ENCODE results near the gene KMT2C.

KMT2C gene

DNA sequence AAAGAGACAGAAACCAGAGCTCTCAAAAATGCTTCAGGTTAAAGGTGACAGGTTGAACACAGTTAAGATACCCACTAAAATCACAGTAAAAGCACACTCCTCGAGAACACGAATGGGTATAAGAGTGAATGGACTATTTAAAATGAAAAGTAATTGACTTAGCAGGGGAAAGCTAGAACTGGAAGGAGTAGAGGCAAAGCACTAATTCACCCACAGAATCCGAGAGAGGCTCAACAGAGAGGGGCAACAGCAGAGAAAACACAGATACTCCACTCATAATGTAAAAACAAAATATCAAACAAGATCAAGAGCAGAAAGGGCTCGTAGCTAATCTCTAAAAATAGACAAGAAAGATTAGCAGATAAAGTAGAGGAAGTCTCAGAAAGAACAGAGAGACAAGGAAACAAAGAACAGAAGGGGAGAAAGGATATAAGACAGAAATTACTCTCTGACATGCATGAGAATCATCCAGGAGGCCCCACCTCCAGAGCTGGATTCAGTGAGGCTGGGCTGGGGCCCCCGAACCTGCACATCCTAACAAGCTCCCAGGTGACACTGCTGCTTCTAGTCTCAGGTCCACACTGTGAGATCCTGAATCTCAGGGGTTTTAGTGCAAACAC lies 292.7 kb downstream of the KMT2C start:
- TF ChIP-seq GATA3 (IDR thresholded peaks at IDR 0.05; ENCODE audit: low read depth, low read length), result no peak
- TF ChIP-seq GATA2 (IDR thresholded peaks at IDR 0.05; ENCODE audit: low read depth, low read length), result no peak

GRCh38 chr7:152140560-152140959 lies 295.2 kb downstream of the KMT2C start:
- TF ChIP-seq GATA3 (IDR thresholded peaks at IDR 0.05; ENCODE audit: low read depth, low read length) (no peak), GATA2 (IDR thresholded peaks at IDR 0.05; ENCODE audit: low read depth, low read length) (no peak)

GRCh38 chr7:152140067-152140466 lies 295.7 kb downstream of the KMT2C start:
- TF ChIP-seq GATA2 (IDR thresholded peaks at IDR 0.05; ENCODE audit: low read depth, low read length) (no peak), GATA3 (IDR thresholded peaks at IDR 0.05; ENCODE audit: low read depth, low read length) (no peak)

- TF ChIP-seq GATA3 (IDR thresholded peaks at IDR 0.05; ENCODE audit: low read depth, low read length) (no peak), GATA2 (IDR thresholded peaks at IDR 0.05; ENCODE audit: low read depth, low read length) (no peak)
Measured at GRCh38 chr7:152137476-152138025, 298.3 kb downstream of the KMT2C start.

- TF ChIP-seq GATA3 (IDR thresholded peaks at IDR 0.05; ENCODE audit: low read depth, low read length) (no peak), GATA2 (IDR thresholded peaks at IDR 0.05; ENCODE audit: low read depth, low read length) (no peak)
Measured at GRCh38 chr7:152136686-152137085, 299.1 kb downstream of the KMT2C start.

DNA sequence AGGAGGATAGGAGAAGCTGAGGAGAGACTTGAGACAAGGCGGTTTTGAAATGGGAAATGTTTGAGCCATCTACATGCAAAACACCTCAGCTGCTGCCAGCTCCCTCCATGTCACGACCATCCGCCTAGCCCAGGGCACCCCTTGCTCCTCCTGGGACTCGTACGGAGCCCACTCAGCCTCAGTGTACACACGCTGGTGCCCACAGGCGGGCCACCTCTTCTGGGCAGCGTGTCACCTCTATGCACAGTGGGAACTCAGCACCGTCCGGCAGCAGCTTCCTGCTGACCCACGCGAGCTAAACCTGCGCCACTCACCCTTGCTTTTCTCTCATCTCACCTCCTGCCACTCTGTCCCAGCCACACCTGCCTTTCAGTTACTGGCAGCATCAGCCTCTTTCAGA lies 302.0 kb downstream of the KMT2C start:
- TF ChIP-seq GATA3 (IDR thresholded peaks at IDR 0.05; ENCODE audit: low read depth, low read length), result no peak

DNA sequence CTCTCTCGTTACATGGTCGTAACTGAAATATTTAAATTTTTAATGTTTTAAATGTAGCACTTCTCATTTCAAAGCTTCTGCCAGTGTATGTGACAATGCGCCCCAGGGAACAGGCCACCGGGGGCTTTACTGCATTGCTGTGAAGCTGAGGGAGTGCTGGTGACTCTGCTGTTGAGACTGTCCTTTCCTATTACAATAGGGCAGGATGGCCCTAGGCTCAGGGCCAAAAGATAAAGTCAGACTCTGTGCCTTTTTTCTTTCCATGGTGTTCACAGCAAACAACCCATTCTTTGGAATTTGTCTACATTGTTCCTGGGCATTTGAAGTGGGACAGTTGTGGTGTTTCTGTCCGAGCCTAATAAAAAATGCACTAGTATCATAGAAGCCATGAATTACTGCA lies 303.0 kb downstream of the KMT2C start:
- TF ChIP-seq GATA3 (IDR thresholded peaks at IDR 0.05; ENCODE audit: low read depth, low read length) (no peak), GATA2 (IDR thresholded peaks at IDR 0.05; ENCODE audit: low read depth, low read length) (no peak)

- no peak for TF ChIP-seq GATA3 (IDR thresholded peaks at IDR 0.05; ENCODE audit: low read depth, low read length)
- TF ChIP-seq GATA2 (IDR thresholded peaks at IDR 0.05; ENCODE audit: low read depth, low read length), result no peak
Measured at GRCh38 chr7:152131981-152132494, 303.8 kb downstream of the KMT2C start.

DNA sequence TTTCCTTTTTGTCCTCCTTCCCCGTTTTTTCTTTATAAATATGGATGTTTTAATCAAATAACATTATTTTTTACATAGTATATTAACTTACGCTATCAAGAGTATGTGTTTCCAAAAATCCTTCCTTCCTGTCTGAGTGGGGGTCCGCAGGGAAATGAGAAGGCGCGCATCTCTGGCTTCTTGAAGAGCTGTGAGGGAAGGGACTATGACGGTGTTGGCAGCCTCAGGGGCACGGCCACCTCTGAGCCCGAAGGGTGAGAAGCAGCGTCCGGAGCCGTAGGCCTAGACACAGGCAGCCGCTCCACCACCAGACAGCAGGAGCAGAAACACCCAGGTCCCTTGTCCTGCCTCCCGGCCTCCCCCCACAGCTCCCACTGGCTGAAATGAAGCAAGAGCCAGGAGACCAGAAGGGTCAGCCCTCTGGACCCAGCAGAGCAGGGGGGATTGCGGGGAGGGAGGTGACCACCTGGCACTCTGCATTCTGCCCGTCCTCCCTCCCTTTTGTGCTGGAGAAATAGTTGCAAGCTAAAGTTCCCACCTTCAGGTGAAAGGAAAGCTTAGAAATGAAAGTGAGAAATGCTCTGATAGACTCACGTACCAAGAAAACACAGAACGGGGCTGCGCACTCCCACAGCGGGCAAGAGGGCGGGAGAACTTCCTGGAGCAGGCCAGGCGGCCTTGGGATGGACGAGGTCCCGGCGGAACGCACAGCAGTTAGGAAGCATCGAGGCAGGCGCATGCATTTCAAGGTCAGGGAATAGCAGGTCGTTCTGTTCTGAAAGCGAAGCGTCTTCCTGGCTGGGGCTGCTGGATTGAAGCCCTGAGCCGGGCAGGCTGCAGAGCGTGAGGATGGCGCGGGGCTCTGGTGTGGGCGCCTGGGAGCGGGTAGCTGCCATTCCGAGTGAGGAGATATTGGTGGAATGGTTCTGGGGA lies 304.9 kb downstream of the KMT2C start:
- TF ChIP-seq GATA2 (IDR thresholded peaks at IDR 0.05; ENCODE audit: low read depth, low read length) (no peak), GATA3 (IDR thresholded peaks at IDR 0.05; ENCODE audit: low read depth, low read length) (no peak)

DNA sequence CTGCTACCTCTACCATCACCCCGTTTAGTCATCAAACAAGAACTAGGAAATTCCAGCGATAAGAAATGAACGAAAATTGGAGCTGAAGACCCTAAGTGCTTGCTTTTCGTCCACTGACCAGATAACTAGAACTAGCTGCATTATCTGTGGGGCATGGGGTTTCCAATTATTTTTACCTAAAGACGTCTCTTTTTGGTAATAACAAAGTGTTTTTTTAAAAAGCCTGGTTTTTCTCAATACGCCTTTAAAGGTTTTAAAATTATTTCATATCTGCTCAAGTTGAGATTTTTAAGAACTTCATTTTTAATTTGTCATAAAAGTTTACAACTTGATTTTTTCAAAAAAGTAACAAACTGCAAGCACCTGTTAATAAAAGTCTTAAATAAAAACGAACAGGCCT lies 306.1 kb downstream of the KMT2C start:
- TF ChIP-seq GATA3 (IDR thresholded peaks at IDR 0.05; ENCODE audit: low read depth, low read length) (no peak), GATA2 (IDR thresholded peaks at IDR 0.05; ENCODE audit: low read depth, low read length) (no peak)

GRCh38 chr7:152128741-152129461 lies 306.9 kb downstream of the KMT2C start:
- TF ChIP-seq GATA2 (IDR thresholded peaks at IDR 0.05; ENCODE audit: low read depth, low read length), result no peak
- TF ChIP-seq GATA3 (IDR thresholded peaks at IDR 0.05; ENCODE audit: low read depth, low read length), result no peak

DNA sequence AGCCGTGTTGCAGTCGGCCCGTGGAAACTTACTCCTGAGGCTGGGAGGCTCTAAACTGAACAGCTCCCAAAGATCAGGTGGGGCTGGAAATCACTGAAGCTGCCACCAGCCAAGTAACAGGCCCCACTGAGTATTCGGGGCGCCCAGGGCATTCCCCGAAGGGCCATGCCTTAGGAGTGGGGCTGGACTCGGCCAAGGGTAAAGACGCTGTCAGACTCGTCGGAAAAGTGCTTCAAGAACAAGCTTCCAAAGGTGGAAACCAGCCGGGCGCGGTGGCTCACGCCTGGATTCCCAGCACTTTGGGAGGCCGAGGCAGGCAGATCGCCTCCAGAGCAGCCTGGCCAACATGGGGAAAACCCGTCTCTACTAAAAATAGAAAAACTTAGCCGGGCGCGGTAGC lies 307.6 kb downstream of the KMT2C start:
- TF ChIP-seq GATA2 (IDR thresholded peaks at IDR 0.05; ENCODE audit: low read depth, low read length) (no peak), GATA3 (IDR thresholded peaks at IDR 0.05; ENCODE audit: low read depth, low read length) (no peak)

DNA sequence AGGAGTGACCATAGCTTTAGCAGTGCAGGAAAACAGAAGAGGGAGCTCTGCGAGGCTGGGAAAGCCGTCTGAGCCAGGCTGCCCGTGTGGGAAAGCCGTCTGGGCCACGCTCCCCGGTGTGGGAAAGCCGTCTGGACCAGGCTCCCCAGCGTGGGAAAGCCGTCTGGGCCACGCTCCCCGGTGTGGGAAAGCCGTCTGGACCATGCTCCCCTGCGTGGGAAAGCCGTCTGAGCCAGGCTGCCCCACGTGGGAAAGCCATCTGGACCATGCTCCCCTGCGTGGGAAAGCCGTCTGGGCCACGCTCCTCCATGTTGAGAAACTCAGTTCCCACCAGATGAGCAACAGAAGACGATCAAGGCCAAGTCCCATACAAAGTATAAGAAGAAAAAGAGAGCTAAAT lies 308.6 kb downstream of the KMT2C start:
- TF ChIP-seq GATA3 (IDR thresholded peaks at IDR 0.05; ENCODE audit: low read depth, low read length) (no peak), GATA2 (IDR thresholded peaks at IDR 0.05; ENCODE audit: low read depth, low read length) (no peak)

DNA sequence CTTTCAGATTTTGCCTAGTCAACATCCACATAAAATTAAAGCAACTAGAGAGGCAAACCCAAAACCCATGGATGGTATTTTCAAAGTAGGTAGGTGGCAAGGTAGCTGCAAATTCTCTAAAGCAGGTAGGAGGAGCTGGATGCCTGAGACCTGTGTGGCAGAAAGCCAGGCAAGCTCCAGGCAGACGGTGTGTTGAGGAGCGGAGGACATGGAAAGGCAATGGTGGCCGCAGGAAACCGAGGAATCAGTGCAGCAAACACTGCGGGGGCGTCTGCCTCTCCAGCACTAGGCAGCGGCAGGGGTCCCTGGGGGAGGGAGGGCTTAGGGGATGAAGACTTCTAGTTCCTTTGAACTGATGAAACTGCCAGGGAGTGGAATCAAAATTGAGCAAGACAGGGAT lies 309.1 kb downstream of the KMT2C start:
- TF ChIP-seq GATA3 (IDR thresholded peaks at IDR 0.05; ENCODE audit: low read depth, low read length) (no peak), GATA2 (IDR thresholded peaks at IDR 0.05; ENCODE audit: low read depth, low read length) (no peak)

Measured in SH-SY5Y (cell line).